Immature natural killer cell (primary cell): ENCODE measurements around the gene PANX2. TPM values are rescaled to one million over a fixed set of nuclear protein-coding genes. Genes with fewer than 3 reads are reported as not detected.
"Not testable (repeated sequence)": the region's sequence is repeated elsewhere in the genome, so short reads cannot be mapped to it uniquely, and the experiment has no call there.

Experiments
- DNase-seq, 3 donors: peaks; one replicate each; pipeline ENCODE4 v3.0.0; 2022; ENCODE audit warnings: mixed read lengths in 1 of 3
- H3K27ac Mint-ChIP-seq, 6 donors: one replicate each; pipeline ENCODE4 v1.8.0; 2020; ENCODE audit warnings: mixed read lengths in 6 of 6, mild to moderate bottlenecking in 5 of 6, inconsistent platforms in 4 of 6, moderate library complexity in 3 of 6
- H3K27me3 Mint-ChIP-seq, 3 donors: one replicate each; pipeline ENCODE4 v1.8.0; 2020 to 2021; ENCODE audit warnings: low read depth in 3 of 3, mild to moderate bottlenecking in 3 of 3, mixed read lengths in 3 of 3, moderate library complexity in 3 of 3, inconsistent platforms in 1 of 3
- H3K36me3 Mint-ChIP-seq, 3 donors: one replicate each; pipeline ENCODE4 v1.8.0; 2020; ENCODE audit warnings: mixed read lengths in 3 of 3, inconsistent platforms in 2 of 3, mild to moderate bottlenecking in 2 of 3
- H3K4me1 Mint-ChIP-seq, 2 donors: one replicate each; pipeline ENCODE4 v1.8.0; 2020; ENCODE audit warnings: inconsistent platforms in 2 of 2, mild to moderate bottlenecking in 2 of 2, mixed read lengths in 2 of 2, moderate library complexity in 1 of 2
- H3K4me3 Mint-ChIP-seq, 5 donors: one replicate each; pipeline ENCODE4 v1.8.0; 2020; ENCODE audit warnings: mild to moderate bottlenecking in 5 of 5, mixed read lengths in 5 of 5, inconsistent platforms in 3 of 5, moderate library complexity in 3 of 5
- H3K9me3 Mint-ChIP-seq, 6 donors: one replicate each; pipeline ENCODE4 v1.8.0; 2020; ENCODE audit warnings: mild to moderate bottlenecking in 6 of 6, mixed read lengths in 6 of 6, inconsistent platforms in 4 of 6, moderate library complexity in 3 of 6
- polyA plus RNA-seq, 3 donors: library from polyadenylated mRNA; unstranded; fragments of 300-500 nt; fragmentation: Illumina TruSeq; gene quantifications; one replicate each; pipeline ENCODE4 v1.2.3, GENCODE V29; 2021

Gene PANX2, protein sequence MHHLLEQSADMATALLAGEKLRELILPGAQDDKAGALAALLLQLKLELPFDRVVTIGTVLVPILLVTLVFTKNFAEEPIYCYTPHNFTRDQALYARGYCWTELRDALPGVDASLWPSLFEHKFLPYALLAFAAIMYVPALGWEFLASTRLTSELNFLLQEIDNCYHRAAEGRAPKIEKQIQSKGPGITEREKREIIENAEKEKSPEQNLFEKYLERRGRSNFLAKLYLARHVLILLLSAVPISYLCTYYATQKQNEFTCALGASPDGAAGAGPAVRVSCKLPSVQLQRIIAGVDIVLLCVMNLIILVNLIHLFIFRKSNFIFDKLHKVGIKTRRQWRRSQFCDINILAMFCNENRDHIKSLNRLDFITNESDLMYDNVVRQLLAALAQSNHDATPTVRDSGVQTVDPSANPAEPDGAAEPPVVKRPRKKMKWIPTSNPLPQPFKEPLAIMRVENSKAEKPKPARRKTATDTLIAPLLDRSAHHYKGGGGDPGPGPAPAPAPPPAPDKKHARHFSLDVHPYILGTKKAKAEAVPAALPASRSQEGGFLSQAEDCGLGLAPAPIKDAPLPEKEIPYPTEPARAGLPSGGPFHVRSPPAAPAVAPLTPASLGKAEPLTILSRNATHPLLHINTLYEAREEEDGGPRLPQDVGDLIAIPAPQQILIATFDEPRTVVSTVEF
- polyA plus RNA-seq: under 1 TPM in 1 of 3 donors, not detected in 2; 0.07 TPM

DNA sequence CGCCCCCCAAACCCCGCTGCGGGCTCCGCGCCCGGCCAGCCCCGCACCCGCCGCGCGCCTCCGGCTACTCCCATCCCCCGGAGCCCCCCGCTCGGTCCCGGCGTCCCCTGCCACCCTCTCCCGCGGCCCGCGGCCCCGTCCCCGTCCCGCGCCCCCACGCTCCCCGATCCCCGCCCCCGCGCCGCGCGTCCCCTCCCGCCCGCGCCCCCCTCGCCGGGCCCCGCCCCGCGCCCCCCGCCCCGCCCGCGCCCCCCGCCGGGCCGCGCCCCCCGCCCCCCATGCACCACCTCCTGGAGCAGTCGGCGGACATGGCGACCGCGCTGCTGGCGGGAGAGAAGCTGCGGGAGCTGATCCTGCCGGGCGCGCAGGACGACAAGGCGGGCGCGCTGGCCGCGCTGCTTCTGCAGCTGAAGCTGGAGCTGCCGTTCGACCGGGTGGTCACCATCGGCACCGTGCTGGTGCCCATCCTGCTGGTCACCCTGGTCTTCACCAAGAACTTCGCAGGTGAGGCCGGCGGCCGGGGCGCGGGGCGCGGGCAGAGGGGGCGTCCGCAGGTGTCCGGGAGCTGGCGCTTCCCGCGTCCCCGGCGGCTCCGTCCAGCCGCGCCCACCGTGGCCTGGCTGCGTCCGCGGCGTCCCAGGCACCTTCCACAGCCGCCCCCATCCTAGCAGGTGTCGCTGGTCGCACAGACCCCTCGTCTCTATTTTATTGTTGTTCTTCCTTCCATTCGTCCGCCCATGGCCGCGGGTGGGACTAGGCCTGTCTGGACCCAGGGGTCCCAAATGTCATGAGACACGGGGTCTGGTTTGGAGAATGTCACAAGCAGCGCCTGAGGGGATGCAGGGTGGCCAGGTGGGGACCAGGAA, at the start of gene PANX2:
Gene PANX2, plus strand, starts transcription at position 279 of the 866 bp plus-strand sequence. Its CDS starts 0 bp downstream, at position 279.
- Mint-ChIP-seq H3K27ac (no peak within 1 kb of the TSS), H3K9me3 (no peaks in the 10 kb centered on the region), H3K27me3 (peaks cover 10 to 23% (median 16%) of the 10 kb centered on the region in 3 donors), H3K4me1 (peaks cover 0 to 5% of the 10 kb centered on the region in 2 donors), H3K36me3 (no peaks in the 10 kb centered on the region), H3K4me3 (peak within 1 kb of the TSS; percentile 53 to 79 (median 69))
- DNase-seq: no peak

GRCh38 chr22:50121202-50121740, 49.3 kb upstream of the PANX2 start:
- Mint-ChIP-seq H3K9me3 (peaks cover 12 to 23% (median 16%) of the 10 kb centered on the region in 6 donors), H3K36me3 (peaks cover 10 to 14% (median 11%) of the 10 kb centered on the region in 3 donors), H3K4me3 (no peak overlapping the region), H3K4me1 (no peaks in the 10 kb centered on the region), H3K27ac (peak overlapping the region in 1 of 6 donors; percentile 59), H3K27me3 (peaks cover 3 to 13% (median 5%) of the 10 kb centered on the region in 3 donors)
- no peak for DNase-seq

DNA sequence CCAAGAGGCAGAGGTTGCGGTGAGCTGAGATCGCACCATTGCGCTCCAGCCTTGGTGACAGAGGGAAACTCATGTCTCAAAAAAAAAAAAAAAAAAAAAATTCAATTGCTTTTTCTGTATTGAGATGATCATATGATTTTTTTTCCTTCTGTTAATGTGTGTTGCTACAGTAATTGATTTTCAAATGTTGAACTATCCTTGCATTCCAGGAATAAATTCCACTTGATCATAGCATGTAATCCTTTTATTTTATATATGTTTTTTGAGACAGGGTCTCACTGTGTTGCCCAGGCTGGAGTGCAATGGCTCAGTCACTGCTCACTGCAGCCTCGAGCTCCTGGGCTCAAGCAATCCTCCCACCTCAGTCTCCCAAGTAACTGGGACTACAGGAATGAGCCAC, 47.4 kb upstream of the PANX2 start:
- Mint-ChIP-seq H3K27me3 (peaks cover 4 to 14% (median 6%) of the 10 kb centered on the region in 3 donors), H3K9me3 (peaks cover 12 to 23% (median 16%) of the 10 kb centered on the region in 6 donors), H3K4me3 (no peak overlapping the region), H3K4me1 (no peaks in the 10 kb centered on the region), H3K36me3 (peaks cover 10 to 14% (median 11%) of the 10 kb centered on the region in 3 donors), H3K27ac (no peak overlapping the region)
- DNase-seq: no peak

DNA sequence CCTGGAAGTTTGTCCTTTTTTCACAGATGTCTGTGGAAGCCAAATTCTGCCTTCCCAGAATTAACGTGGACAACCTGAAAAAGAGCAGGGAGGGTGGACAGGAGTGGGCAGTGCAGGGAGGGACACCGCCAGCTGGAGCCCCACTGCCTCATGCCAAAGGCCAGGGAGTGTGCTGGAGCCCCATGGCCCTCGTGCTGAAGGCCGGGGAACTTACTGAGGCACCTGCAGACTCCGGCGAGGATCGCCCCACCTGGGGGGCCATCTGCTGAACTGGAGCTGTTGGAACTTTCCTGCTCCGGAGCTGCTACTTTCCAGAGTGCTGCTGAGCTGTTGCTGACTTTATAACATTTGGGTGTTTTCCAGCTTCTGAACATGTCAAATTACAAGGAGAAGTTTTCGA, 45.5 kb upstream of the PANX2 start:
- H3K27ac Mint-ChIP-seq: no peak overlapping the region
- no peak for DNase-seq
- H3K27me3 Mint-ChIP-seq: peaks cover 4 to 18% (median 8%) of the 10 kb centered on the region in 3 donors
- H3K4me1 Mint-ChIP-seq: no peaks in the 10 kb centered on the region
- H3K36me3 Mint-ChIP-seq: peaks cover 10 to 14% (median 11%) of the 10 kb centered on the region in 3 donors
- H3K4me3 Mint-ChIP-seq: no peak overlapping the region
- peaks cover 12 to 23% (median 16%) of the 10 kb centered on the region in 6 donors for H3K9me3 Mint-ChIP-seq

DNA sequence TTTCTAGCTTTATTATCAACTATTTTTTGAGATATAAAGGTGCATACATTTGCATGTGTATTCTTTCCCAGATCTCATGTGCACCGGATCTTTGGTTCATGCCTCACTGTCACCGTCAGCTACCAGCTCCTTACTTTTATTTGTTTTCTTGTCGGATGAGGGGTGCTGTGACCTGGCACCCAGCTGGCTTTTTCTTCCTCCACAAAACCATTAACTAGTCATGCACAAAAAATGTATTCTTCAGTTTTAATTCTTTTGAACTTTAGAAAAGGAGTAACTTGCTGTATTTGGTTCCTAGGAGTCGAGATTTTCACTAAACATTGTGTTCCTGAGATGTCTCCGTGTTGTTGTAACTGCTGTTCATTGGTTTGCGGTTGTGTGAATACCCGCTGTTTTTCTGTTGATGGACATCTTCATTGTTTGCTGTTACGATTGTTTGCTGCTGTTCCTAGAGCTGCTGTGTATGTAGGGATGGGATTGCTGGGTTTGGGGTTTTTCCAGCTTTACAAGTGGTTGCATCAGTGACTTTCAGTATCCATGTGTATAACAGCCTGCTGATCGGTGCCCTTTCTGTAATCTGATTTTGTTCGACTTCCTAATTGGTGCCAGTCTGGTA, 41.3 kb upstream of the PANX2 start:
- Mint-ChIP-seq H3K27me3 (peaks cover 2 to 18% (median 9%) of the 10 kb centered on the region in 3 donors), H3K4me3 (no peak overlapping the region), H3K9me3 (peaks cover 2 to 5% (median 4%) of the 10 kb centered on the region in 6 donors), H3K4me1 (no peaks in the 10 kb centered on the region), H3K27ac (no peak overlapping the region), H3K36me3 (peaks cover 2 to 6% (median 3%) of the 10 kb centered on the region in 3 donors)
- no peak for DNase-seq

DNA sequence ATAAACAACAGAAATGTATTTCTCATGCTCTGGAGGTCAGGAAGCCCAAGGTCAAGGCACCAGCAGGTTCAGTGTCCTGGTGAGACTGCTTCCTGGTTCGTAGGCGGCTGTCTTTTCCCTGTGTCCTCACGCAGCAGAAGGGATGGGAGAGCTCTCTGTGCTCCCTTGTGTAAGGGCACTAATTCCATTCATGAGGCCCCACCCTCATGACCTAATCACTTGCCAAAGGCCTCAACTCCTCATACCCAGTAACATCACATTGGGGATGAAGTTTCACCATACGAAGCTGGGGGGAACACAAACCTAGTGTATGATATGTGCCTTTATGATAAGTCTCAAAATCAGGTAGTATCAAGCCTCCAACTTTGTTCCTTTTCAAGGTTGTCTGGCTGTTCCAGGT, 38.6 kb upstream of the PANX2 start:
- no peak overlapping the region for H3K4me3 Mint-ChIP-seq
- no peaks in the 10 kb centered on the region for H3K9me3 Mint-ChIP-seq
- peaks cover 2 to 13% (median 6%) of the 10 kb centered on the region in 3 donors for H3K27me3 Mint-ChIP-seq
- no peak overlapping the region for H3K27ac Mint-ChIP-seq
- peaks cover 0 to 4% (median 0%) of the 10 kb centered on the region in 3 donors for H3K36me3 Mint-ChIP-seq
- H3K4me1 Mint-ChIP-seq: no peaks in the 10 kb centered on the region
- DNase-seq: no peak

- H3K4me1 Mint-ChIP-seq: no peaks in the 10 kb centered on the region
- peaks cover 0 to 4% (median 0%) of the 10 kb centered on the region in 3 donors for H3K36me3 Mint-ChIP-seq
- H3K9me3 Mint-ChIP-seq: no peaks in the 10 kb centered on the region
- no peak for DNase-seq
- H3K27me3 Mint-ChIP-seq: peaks cover 2 to 9% (median 6%) of the 10 kb centered on the region in 3 donors
- H3K27ac Mint-ChIP-seq: no peak overlapping the region
- no peak overlapping the region for H3K4me3 Mint-ChIP-seq
These were observed 36.0 kb upstream of the PANX2 start for GRCh38 chr22:50134481-50134880.

DNA sequence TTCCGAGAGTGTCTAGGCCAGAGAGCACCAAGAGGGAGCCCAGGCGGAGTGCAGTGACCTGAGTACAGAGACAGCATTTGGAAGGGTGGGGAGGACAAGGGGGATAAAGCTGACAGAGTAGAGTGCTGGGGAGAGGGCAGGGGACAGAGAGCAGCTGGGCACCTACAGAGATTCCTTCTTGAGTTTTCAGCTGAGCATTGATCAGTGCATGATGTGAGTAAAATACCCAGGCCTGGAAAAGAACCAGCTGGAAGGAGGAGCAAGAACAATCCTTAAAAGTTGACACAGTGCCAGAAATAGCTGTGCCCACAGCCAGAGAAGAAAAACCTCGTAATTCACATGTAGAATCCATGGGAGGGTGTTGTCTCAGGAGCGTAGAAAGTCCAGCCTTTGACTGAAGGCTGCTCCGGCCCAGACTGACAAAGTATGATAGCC, 33.9 kb upstream of the PANX2 start:
- H3K36me3 Mint-ChIP-seq: no peaks in the 10 kb centered on the region
- H3K4me3 Mint-ChIP-seq: no peak overlapping the region
- H3K4me1 Mint-ChIP-seq: no peaks in the 10 kb centered on the region
- H3K27me3 Mint-ChIP-seq: peaks cover 1 to 8% (median 2%) of the 10 kb centered on the region in 3 donors
- H3K9me3 Mint-ChIP-seq: no peaks in the 10 kb centered on the region
- no peak overlapping the region for H3K27ac Mint-ChIP-seq
- DNase-seq: no peak

DNA sequence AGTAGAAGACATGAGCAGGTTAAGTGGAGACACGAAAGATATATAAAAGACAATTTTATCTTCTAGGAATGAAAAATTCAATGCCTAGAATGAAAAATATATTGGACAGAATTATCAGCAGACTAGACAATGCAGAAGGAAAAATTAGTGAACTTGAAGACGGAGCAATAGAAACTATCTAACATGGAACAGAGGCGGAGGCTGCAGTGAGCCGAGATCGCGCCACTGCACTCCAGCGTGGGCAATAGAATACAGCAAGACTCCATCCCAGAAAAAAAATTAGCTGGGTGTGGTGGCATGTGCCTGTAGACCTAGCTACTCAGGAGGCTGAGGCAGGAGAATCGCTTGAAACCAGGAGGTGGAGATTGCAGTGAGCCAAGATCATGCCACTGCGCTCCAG, 33.3 kb upstream of the PANX2 start:
- H3K36me3 Mint-ChIP-seq, H3K9me3 Mint-ChIP-seq, H3K4me1 Mint-ChIP-seq, H3K27me3 Mint-ChIP-seq, H3K4me3 Mint-ChIP-seq, DNase-seq, H3K27ac Mint-ChIP-seq: not testable (repeated sequence)

DNA sequence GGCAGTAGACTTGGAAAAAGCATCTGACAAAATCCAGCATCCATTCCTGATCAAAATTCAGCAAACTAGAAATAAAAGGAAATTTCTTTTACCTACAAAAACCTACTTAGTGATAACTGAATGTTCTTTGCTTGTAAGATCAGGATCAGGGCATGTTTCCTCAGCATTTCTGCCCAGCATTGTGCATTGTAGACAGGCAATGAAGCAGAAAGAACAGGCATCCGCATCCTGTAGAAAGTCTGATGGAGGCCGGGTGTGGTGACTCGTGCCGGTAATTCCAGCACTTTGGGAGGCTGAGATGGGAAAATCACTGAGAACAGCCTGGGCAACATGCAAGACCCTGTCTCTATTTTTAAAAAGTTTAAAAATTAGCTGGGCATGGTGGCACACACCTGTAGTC, 32.5 kb upstream of the PANX2 start:
- no peaks in the 10 kb centered on the region for H3K4me1 Mint-ChIP-seq
- H3K4me3 Mint-ChIP-seq: no peak overlapping the region
- DNase-seq: no peak
- no peaks in the 10 kb centered on the region for H3K36me3 Mint-ChIP-seq
- H3K9me3 Mint-ChIP-seq: no peaks in the 10 kb centered on the region
- H3K27me3 Mint-ChIP-seq: peaks cover 3 to 4% (median 3%) of the 10 kb centered on the region in 3 donors
- H3K27ac Mint-ChIP-seq: no peak overlapping the region

- DNase-seq: no peak
- Mint-ChIP-seq H3K27me3 (peaks cover 2 to 4% (median 3%) of the 10 kb centered on the region in 3 donors), H3K4me1 (no peaks in the 10 kb centered on the region), H3K27ac (no peak overlapping the region), H3K36me3 (no peaks in the 10 kb centered on the region), H3K9me3 (no peaks in the 10 kb centered on the region), H3K4me3 (no peak overlapping the region)
These were observed 31.5 kb upstream of the PANX2 start for GRCh38 chr22:50138988-50139387.

- no peaks in the 10 kb centered on the region for H3K9me3 Mint-ChIP-seq
- no peaks in the 10 kb centered on the region for H3K4me1 Mint-ChIP-seq
- H3K27me3 Mint-ChIP-seq: peaks cover 0 to 5% (median 3%) of the 10 kb centered on the region in 3 donors
- H3K27ac Mint-ChIP-seq: no peak overlapping the region
- H3K36me3 Mint-ChIP-seq: no peaks in the 10 kb centered on the region
- H3K4me3 Mint-ChIP-seq: no peak overlapping the region
- no peak for DNase-seq
These were observed 30.6 kb upstream of the PANX2 start for GRCh38 chr22:50139843-50140415.

DNA sequence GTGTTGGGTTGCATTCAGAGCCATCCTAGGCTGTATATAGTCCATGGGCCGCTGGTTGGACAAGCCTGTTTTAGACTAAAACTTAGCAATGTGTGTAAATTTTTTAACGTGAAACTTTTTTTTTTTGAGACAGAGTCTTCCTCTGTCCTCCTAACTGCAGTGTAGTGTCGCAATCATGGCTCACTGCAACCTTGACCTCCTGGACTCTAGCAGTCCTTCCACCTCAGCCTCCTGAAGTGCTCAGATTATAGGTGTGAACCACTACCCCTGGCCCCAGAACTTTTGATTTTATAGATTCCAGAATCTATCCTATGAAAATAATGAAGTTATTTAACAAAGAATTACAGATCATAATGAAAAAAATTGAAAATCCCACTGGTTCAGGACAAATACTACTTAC, 29.9 kb upstream of the PANX2 start:
- Mint-ChIP-seq H3K36me3 (no peaks in the 10 kb centered on the region), H3K4me1 (no peaks in the 10 kb centered on the region), H3K9me3 (no peaks in the 10 kb centered on the region), H3K4me3 (no peak overlapping the region), H3K27me3 (peaks cover 0 to 5% (median 3%) of the 10 kb centered on the region in 3 donors), H3K27ac (no peak overlapping the region)
- DNase-seq: no peak
